Stimulated activated CD4-positive, alpha-beta T cell treated with anti-CD3 and anti-CD28 coated beads, Interleukin-1b, Interleukin-23, amount 100 ng/mL, for 48 hours (primary cell): ENCODE measurements around the gene STUB1.

Experiments used
- DNase-seq: peaks from one replicate; pipeline ENCODE4 v3.0.0-alpha.2; 2020

Gene STUB1

GRCh38 chr16:698911-699671 lies 18.9 kb downstream of the STUB1 start:
- no peak for DNase-seq

DNA sequence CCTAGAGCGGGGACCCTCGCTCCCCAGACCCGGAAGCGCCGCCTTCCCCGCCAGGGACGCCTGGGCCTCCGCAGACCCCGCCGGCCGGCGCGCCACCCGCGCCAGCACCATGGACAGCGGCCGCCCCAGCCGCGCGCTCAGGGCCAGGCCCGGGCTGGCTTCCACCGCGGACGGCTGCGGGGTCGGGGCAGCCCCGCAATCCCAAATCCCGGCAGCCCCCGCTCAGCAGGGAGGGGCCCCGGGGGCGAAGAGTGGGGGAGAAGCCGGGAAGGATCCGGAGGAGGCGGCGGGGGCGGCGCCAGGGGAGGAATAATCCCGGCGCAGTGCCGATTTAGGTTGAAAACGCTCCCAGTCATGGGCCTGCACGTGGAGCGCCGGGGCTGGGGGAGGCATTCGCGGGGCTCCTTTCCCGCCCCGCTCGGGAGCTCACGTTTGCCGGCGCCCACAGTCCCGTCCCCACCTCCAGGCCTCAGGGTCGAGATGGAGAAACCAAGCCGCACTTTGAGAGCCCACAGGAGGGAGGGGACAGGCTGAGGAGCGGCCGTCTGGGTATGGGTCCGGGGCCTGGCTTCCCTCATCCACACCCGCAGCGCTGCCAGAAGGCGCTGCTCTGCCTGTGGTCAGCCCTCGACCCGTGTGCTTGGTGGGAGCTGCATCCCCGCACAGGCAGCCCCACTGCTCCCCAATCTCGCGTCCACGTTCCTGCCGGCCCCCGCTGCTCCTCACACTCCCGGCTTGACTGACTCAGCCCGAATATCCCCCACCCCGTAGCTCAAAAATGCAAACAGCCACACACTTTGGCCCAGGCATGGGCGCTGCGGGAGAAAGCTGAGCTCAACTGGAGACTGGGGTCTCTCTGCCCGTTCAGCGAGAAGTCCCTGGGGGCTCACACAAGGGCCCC lies 20.7 kb downstream of the STUB1 start:
- DNase-seq = no peak

DNA sequence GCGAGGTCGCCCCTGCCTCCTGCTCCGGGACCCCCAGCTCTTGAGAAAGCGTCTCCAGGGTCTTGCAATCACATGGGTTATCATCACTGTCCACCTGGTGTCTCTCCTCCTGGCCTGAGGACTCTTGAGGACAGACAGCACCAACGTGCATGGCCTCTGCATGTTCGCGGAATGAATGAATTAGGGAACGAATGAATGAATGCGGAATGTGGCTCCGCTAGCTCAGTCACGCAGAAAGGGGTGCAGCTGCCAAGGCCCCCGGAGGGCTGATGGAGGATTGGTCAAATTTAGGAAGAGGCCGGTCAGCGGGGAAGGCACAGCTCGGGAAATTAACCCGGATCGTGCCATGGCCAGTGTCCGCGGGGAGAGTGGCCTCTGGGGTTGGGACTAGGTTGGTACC lies 22.1 kb downstream of the STUB1 start:
- DNase-seq = no peak

- DNase-seq = no peak
Measured at GRCh38 chr16:703406-703805, 23.2 kb downstream of the STUB1 start.

DNA sequence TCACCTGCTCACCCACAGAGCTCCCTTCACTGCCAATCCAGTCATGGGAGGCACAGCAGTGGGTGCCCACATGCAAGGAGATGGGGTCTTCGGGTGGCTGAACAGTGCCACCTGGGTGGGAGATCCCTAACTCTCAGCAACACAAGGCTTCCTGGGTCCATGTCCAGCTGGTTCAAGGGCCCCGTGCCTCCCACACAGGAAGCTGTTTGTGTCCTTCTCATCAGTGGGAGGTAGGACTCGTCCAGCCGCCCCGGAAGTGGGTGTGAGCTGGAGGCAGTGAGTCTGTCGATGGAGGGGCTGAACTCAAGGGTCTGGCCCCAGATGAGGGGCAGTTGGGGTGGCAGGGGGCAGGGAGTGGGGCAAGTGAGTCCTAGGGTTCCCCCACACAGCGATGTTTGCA lies 23.8 kb downstream of the STUB1 start:
- no peak for DNase-seq

- no peak for DNase-seq
Measured at GRCh38 chr16:704552-705380, 24.6 kb downstream of the STUB1 start.

DNA sequence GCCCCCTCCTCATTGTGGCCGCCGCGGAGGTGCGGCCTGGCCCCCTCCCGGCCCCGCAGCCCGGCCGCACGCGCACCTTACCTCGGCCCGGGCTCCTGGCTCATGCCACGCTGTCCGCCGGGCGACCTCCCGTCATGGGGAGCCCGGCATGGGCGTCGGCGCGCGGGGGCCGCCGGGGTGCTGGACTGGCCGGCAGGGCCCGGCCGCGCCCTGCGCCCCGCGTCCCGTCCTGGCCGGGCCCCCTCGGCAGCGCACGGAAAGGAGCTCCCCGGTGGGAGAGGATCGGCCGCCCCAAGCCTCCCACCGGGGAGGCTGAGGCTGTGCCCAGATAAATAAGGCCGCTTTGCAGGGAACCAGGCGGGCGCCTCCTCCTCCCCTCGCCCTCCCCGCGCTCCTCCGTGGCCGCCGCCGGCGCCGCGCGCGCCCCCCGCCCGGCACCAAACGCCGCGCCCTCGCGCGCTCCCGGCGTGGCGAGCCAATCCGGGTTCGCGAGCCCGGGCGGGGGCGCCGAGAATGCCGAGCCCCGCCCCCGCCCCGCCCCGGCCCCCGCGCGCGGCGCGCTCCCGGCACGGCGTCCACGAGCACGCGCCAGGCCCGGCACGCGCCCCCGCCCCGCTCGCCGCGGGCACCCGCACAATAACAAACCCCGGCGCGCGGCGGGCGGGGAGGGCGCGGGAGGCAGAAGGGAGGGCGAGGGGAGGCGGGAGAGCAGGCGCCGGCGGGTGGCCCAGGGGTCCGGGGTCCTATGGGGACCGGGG lies 25.4 kb downstream of the STUB1 start, which contains the start of gene FBXL16:
FBXL16 (minus strand) TSS at position 371 of the 758 bp plus-strand sequence. CDS start 8,396 bp downstream, outside the sequence.
- no peak for DNase-seq

DNA sequence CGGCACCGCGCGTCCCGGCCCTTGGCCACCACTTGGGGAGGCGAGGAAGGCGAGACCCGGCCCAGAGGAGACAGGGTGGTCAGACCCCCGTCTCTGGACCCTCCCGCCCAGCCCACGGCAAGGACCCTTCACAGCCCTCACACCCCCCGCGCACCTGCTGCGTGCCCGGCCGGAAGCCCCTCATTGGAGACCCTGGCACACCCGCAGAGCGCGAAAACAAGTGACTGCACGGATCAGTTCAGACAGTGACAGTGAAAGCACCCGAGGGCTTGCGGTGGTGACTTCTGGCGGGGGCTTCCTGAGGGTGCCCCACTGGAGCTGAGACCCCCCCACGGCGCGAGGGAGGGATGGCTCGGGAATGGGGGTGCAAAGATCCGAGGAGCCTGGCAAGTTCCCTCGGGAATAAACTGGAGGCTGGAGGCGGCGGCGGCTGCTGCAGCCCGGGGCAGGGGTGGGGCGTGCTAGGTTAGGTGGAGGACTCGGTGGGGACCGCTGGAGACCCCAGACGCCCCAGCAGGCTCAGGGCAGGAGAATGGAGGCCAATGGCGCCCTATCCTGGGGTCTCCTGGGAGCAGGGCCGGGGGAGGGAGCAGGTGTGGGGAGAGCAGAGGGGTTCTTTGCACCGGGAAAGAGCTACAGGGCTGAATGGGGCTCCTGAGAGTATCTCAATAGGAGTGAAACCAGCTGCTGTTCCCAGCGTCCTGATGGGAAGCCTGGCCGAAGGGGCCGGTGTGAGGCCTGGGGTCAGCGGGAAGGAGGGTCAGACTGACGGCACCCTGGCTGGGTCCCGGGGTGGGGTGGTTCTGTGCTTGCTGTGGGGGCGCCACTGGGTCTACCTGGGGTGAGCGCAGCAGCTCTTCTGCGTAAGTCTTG lies 26.2 kb downstream of the STUB1 start:
- DNase-seq = no peak

- DNase-seq = no peak
Measured at GRCh38 chr16:707062-707538, 26.9 kb downstream of the STUB1 start.

DNA sequence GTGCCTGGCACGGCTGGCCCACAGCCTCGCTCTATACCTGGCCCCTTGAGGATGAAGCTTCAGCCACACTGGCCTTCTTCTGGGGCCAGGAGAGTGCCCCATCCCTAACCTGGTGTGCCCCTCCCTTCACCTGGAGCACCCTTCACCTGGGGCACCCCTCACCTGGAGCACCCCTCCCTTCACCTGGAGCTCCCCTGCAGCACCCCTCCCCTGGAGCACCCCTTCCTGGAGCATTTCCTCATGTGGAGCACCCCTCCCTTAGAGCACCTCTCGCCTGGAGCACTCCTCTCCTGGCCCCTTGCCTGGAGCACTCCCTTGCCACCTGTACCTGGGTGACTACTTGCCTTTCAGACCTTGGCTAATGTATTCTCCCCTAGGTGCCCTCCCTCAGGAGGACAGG lies 27.8 kb downstream of the STUB1 start:
- no peak for DNase-seq

DNA sequence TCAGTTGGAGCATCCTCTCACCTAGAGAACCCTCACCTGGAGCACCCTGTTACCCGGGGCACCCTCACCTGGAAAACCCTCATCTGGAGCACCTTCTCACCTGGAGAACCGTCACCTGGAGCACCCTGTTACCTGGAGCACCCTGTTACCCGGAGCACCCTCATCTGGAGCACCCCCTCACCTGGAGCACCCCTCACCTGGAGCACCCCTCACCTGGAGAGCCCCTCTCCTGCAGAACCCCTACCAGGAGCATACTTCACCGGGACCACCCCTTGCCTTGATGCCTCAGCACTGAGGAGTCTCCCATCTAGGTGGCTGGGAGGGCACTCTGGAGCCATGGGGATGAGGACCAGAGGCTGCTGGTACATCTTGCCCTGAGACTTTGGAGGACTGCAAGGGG lies 28.7 kb downstream of the STUB1 start:
- DNase-seq = no peak

- no peak for DNase-seq
Measured at GRCh38 chr16:709566-710499, 29.6 kb downstream of the STUB1 start.

DNA sequence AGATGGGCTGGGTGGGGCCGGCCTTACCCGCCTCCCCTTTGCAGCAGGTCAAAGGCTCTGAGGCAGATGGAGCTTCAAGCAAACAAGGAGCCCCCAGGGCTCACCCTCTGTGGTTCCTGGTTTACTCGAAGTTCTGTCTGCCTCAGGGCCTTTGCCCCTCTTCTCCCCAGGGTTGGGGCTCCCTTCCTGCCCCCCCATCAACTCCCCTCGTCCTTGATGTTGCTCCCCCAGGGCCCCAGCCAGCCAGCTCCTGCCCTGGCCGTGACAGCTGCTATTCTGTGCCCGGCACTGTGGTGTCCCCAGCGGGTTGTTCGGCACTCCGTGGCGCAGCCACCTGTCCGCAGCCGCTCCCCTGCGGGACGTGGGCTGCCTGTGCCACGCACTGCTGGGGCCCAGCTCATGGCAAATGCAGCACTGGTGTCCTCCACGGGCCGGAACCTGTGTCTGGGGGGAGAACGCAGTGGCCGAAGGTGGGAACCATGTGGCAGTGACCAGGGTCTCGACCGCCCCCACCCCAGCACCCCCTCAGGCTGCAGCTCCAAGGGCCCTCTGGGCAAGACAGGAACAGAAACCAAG lies 30.4 kb downstream of the STUB1 start:
- no peak for DNase-seq

- no peak for DNase-seq
Measured at GRCh38 chr16:711084-711483, 30.9 kb downstream of the STUB1 start.

DNA sequence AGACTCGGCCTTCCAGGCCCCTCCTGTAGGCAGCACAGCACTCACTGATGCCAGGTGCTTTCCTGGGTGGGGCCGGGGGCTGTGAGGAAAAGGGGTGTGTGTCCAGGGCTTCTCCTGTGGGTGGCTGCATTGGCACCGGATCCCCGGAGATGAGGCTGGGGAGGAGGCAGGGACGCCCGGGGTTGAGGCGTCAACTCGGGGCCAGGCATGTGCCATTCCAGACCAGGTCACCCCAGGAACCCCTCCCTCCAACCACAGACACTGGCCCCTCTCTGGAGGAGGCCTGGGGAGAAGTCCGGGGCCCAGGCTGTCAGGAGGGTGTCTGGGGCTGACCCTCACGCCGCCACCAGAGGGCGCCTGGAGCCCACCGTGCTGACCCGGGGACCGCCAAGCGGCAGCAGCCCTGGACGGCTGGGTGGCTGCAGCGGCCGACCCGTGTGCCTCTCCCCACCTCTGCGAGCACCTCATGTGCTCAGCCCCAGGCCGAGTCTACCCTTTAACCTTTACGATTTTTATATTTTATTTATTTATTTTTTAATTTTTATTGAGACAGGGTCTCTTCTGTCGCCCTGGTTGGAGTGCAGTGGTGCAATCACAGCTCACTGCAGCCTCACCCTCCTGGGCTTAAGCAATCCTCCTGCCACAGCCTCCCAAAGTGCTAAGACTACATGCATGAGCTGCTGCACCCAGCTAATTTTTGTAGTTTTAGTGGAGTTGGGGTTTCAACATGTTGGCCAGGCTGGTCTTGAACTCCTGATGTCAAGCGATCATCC lies 31.5 kb downstream of the STUB1 start:
- peak; percentile 73 for DNase-seq

- peak; percentile 70 for DNase-seq
Measured at GRCh38 chr16:712740-713250, 32.6 kb downstream of the STUB1 start.

DNA sequence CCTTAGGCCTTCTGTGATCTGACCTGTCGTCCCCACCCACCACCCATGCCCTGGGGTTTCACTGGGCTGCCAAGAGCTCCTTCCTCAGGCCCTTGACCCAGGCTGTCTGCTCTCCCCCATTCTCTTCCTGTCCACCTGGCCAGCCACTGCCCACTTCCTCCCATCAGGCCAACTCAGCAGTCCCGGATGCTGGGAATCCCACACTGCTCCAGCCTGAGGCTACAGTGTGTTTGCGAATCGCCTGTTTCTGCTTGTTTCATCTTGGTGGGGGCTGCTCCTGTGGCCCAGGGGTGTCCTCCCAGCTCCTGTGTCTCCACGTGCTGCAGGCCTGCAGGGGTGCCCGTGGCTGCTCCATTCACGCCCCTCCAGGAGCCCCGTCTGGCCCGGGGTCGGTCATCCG lies 33.9 kb downstream of the STUB1 start:
- DNase-seq = no peak
